Panc1 (cell line): ENCODE data around the gene KCNN3.

ENCODE experiments used
- REST ChIP-seq, 2 experiments: IDR thresholded peaks; 2 replicates each; pipeline ENCODE4 v1.6.1; 2011 to 2012; ENCODE audit warnings: low read depth in 2 of 2, control low read depth in 1 of 2, low read length in 1 of 2, mild to moderate bottlenecking in 1 of 2, moderate library complexity in 1 of 2; ENCODE audit not compliant: insufficient read depth in 1 of 2
- SIN3A ChIP-seq: IDR thresholded peaks from 2 replicates; pipeline ENCODE4 v1.6.1; 2012; ENCODE audit warnings: low read depth, mild to moderate bottlenecking, low read length, moderate library complexity, borderline replicate concordance; ENCODE audit not compliant: insufficient read depth
- TF ChIP-seq, protein P1 (sequence below): fragments of 450-650 bp; IDR thresholded peaks from 2 replicates; pipeline ENCODE4 v1.5.1; 2017; ENCODE audit warnings: mild to moderate bottlenecking

DNA sequence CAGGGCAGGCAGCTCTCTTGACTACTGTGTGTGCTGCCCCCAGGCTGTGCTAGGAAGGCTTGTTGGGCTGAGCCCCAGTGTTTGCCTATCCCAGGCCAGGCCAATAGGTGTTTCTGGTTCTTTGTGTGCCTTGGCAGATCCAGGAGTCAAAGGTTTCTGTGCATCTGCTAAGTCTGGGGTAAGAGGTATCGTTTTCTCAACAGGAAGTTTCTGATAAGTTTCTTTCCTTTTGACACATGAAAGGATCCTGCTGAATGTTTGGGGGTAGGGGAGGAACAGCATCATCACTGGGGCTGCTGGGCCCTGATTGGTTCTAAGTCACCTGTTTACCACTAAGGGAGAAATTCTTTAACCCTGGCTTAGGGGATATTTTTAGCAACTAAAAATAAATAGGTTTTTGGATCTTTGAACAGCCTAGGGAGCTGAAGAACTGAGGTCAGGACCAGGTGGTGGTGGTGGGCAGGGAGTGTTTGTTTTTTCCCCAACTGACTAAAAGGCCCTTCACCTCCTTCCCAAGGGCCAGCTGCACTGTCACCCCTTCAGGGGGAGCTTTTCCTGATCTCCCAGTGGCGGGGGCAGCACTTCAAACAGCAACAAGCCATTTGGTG, 85.1 kb downstream of the KCNN3 start:
- TF ChIP-seq REST (IDR thresholded peaks at IDR 0.05; ENCODE audit: insufficient read depth in 1 of 2, low read depth in 2 of 2, low read length in 1 of 2) (no peak), SIN3A (no peak)
- TF ChIP-seq, protein P1, sequence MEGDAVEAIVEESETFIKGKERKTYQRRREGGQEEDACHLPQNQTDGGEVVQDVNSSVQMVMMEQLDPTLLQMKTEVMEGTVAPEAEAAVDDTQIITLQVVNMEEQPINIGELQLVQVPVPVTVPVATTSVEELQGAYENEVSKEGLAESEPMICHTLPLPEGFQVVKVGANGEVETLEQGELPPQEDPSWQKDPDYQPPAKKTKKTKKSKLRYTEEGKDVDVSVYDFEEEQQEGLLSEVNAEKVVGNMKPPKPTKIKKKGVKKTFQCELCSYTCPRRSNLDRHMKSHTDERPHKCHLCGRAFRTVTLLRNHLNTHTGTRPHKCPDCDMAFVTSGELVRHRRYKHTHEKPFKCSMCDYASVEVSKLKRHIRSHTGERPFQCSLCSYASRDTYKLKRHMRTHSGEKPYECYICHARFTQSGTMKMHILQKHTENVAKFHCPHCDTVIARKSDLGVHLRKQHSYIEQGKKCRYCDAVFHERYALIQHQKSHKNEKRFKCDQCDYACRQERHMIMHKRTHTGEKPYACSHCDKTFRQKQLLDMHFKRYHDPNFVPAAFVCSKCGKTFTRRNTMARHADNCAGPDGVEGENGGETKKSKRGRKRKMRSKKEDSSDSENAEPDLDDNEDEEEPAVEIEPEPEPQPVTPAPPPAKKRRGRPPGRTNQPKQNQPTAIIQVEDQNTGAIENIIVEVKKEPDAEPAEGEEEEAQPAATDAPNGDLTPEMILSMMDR: no peak
